OCI-LY1 (cell line): ENCODE data around the gene DPF3.

Experiments used
- EZH2 ChIP-seq: fragments of 200-600 bp; sonication (generic), shearing (Covaris generic); IDR thresholded peaks from 2 replicates; pipeline ENCODE4 v1.8.0; 2017; ENCODE audit warnings: borderline replicate concordance, mixed run types, mild to moderate bottlenecking, antibody characterized with exemption, low read length, moderate library complexity, mixed read lengths
- TF ChIP-seq, protein P1 (sequence below): fragments of 200-600 bp; sonication (generic), shearing (Covaris generic); IDR thresholded peaks from 2 replicates; pipeline ENCODE4 v1.5.1; 2017; ENCODE audit warnings: mild to moderate bottlenecking, antibody characterized with exemption, low read length, moderate library complexity, mixed read lengths

DNA sequence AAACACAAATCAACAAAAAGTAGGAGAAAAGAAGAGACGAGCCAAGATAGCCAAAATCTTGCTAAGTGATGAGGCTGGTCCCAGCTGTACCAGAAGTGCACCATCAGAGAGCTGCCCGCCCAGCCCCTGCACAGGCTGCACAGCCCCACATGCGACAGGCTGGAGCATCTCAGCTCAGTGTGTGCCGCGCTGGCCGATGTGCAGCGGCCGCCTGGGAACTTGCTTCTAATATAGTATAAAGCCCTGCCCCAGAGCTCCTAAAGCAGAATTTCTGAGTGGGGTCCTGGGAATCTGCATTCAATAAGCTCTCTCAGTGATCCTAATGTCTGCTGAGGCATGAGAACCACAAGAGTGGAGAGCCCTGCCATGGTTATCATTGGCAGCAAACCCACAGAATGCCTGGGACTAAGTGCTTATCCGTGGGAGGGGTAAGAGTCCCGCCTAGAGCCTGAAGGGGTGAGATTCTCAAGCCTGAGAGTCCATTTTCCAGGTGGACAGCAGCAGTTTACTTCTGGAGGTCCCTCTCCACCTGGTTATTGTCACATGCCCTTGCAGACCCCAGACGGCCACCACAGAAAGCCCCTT lies 171.6 kb downstream of the DPF3 start:
- no peak for TF ChIP-seq EZH2
- TF ChIP-seq, protein P1, sequence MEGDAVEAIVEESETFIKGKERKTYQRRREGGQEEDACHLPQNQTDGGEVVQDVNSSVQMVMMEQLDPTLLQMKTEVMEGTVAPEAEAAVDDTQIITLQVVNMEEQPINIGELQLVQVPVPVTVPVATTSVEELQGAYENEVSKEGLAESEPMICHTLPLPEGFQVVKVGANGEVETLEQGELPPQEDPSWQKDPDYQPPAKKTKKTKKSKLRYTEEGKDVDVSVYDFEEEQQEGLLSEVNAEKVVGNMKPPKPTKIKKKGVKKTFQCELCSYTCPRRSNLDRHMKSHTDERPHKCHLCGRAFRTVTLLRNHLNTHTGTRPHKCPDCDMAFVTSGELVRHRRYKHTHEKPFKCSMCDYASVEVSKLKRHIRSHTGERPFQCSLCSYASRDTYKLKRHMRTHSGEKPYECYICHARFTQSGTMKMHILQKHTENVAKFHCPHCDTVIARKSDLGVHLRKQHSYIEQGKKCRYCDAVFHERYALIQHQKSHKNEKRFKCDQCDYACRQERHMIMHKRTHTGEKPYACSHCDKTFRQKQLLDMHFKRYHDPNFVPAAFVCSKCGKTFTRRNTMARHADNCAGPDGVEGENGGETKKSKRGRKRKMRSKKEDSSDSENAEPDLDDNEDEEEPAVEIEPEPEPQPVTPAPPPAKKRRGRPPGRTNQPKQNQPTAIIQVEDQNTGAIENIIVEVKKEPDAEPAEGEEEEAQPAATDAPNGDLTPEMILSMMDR: no peak
